GM18505 (cell line): Measurements from ENCODE around the gene WDR75.
A peak's percentile ranks its signal among the peaks of the same experiment; 100 is the strongest.

Source experiments
- ATAC-seq: cut with Tn5 transposase; IDR thresholded peaks from one replicate; pipeline ENCODE4 v1.9.1; 2021; ENCODE audit not compliant: unreplicated experiment
- POLR2A ChIP-seq: IDR thresholded peaks from 4 replicates; pipeline ENCODE4 v1.6.1; 2011; ENCODE audit warnings: borderline replicate concordance; ENCODE audit not compliant: insufficient read depth, insufficient read length; ENCODE audit errors: extremely low read depth

WDR75 gene

GRCh38 chr2:189440947-189441708, at the start of gene WDR75:
TSS of gene WDR75 (plus strand) at chr2:189441474. CDS start at chr2:189441493, 19 bp downstream.
- peak; percentile 89 for ATAC-seq
- peak; percentile 95 for TF ChIP-seq POLR2A

- ATAC-seq, result no peak
- TF ChIP-seq POLR2A, result no peak
Observed at GRCh38 chr2:189393440-189394111, 47.7 kb upstream of the WDR75 start.

GRCh38 chr2:189394525-189394924, 46.7 kb upstream of the WDR75 start:
- no peak for TF ChIP-seq POLR2A
- ATAC-seq, result no peak

- no peak for ATAC-seq
- no peak for TF ChIP-seq POLR2A
Observed at GRCh38 chr2:189402932-189403331, 38.3 kb upstream of the WDR75 start.

- no peak for ATAC-seq
- TF ChIP-seq POLR2A, result no peak
Observed at GRCh38 chr2:189406586-189407233, 34.6 kb upstream of the WDR75 start.

GRCh38 chr2:189407281-189408209, 33.7 kb upstream of the WDR75 start:
- no peak for ATAC-seq
- TF ChIP-seq POLR2A, result no peak

- TF ChIP-seq POLR2A, result no peak
- no peak for ATAC-seq
Observed at GRCh38 chr2:189408294-189408693, 33.0 kb upstream of the WDR75 start.

- no peak for ATAC-seq
- TF ChIP-seq POLR2A, result no peak
Observed at GRCh38 chr2:189409131-189409530, 32.1 kb upstream of the WDR75 start.

- ATAC-seq, result no peak
Observed at GRCh38 chr2:189409647-189410046, 31.6 kb upstream of the WDR75 start.

GRCh38 chr2:189411860-189412259, 29.4 kb upstream of the WDR75 start:
- ATAC-seq, result peak; percentile 15
- no peak for TF ChIP-seq POLR2A

More at GRCh38 chr2:189409647-189410046, 31.6 kb upstream of the WDR75 start:
- no peak for TF ChIP-seq POLR2A

- ATAC-seq, result peak; percentile 79
- TF ChIP-seq POLR2A, result no peak
Observed at GRCh38 chr2:189412330-189412953, 28.8 kb upstream of the WDR75 start.

GRCh38 chr2:189413249-189413648, 28.0 kb upstream of the WDR75 start:
- ATAC-seq, result no peak
- no peak for TF ChIP-seq POLR2A
